Breast epithelium (tissue), 4 donors: ENCODE results near the gene FETUB. TPM values are rescaled to one million over a fixed set of nuclear protein-coding genes. Genes with fewer than 3 reads are reported as not detected.

Experiments
- DNase-seq, 2 donors: peaks; one replicate each; pipeline ENCODE4 v3.0.0-alpha.2; 2019; ENCODE audit warnings: low spot score in 2 of 2
- H3K27ac ChIP-seq, 2 donors: fragments of 200-600 bp; sonication (generic) in 1 of 2; one replicate each; pipeline ENCODE4 v1.5.1; 2016 to 2019; ENCODE audit warnings: mild to moderate bottlenecking in 1 of 2
- H3K27me3 ChIP-seq, 2 donors: fragments of 200-600 bp; sonication (generic) in 1 of 2; one replicate each; pipeline versions ENCODE4 v1.5.1 to v1.6.0; 2017 to 2019; ENCODE audit warnings: control low read depth in 1 of 2, mild to moderate bottlenecking in 1 of 2
- H3K36me3 ChIP-seq: fragments of 200-600 bp; one replicate; pipeline ENCODE4 v1.5.1; 2019
- H3K4me1 ChIP-seq, 2 donors: fragments of 200-600 bp; sonication (generic); one replicate each; pipeline ENCODE4 v1.5.1; 2016 to 2019; ENCODE audit warnings: control low read depth in 1 of 2
- H3K4me3 ChIP-seq, 3 donors: fragments of 200-600 bp; sonication (generic); 1 replicate in 2 of 3; 2 replicates in 1 of 3; pipeline ENCODE4 v1.5.1; 2016 to 2019; ENCODE audit warnings: mild to moderate bottlenecking in 3 of 3, moderate library complexity in 2 of 3
- H3K9me3 ChIP-seq, 2 donors: fragments of 200-600 bp; sonication (generic) in 1 of 2; one replicate each; pipeline ENCODE4 v1.5.1; 2016 to 2019; ENCODE audit warnings: control low read depth in 1 of 2
- CTCF ChIP-seq, 3 donors: fragments of 450-650 bp; IDR thresholded peaks; one replicate each; pipeline ENCODE4 v1.5.1; 2016 to 2017; ENCODE audit warnings: antibody characterized with exemption in 3 of 3, mild to moderate bottlenecking in 3 of 3, moderate library complexity in 3 of 3
- POLR2A ChIP-seq: fragments of 450-650 bp; IDR thresholded peaks from one replicate; pipeline ENCODE4 v1.6.1; 2016; ENCODE audit warnings: antibody characterized with exemption, mild to moderate bottlenecking, moderate library complexity
- POLR2AphosphoS5 ChIP-seq, 3 donors: sonication (generic); formaldehyde crosslinking; IDR thresholded peaks; one replicate each; pipeline ENCODE4 v1.6.1; 2017; ENCODE audit warnings: antibody characterized with exemption in 3 of 3
- intact Hi-C: fragments of 100-400 bp; cut with DNase I; formaldehyde crosslinking; loops from one replicate; pipeline ENCODE4 v1.15.1; 2023; ENCODE audit warnings: low total_unique reads
- total RNA-seq, 3 donors: library from RNA; depleted of rRNA; stranded (reverse); fragments of >200 nt; gene quantifications; one replicate each; pipeline ENCODE4 v1.1.0, GENCODE V29; 2016

Gene FETUB
- total RNA-seq, 3 donors from 2014 or later = not detected

- no peak overlapping the region for H3K4me3 ChIP-seq
- no peaks in the 10 kb centered on the region for H3K9me3 ChIP-seq
- H3K36me3 ChIP-seq = no peaks in the 10 kb centered on the region
- no peaks in the 10 kb centered on the region for H3K27me3 ChIP-seq
- no peak for DNase-seq
- TF ChIP-seq POLR2A (no peak), CTCF (IDR thresholded peaks at IDR 0.05) (no peak), POLR2AphosphoS5 (IDR thresholded peaks at IDR 0.05) (no peak)
- no peaks in the 10 kb centered on the region for H3K4me1 ChIP-seq
- intact Hi-C loops = no loop called here
- no peak overlapping the region for H3K27ac ChIP-seq
Measured at GRCh38 chr3:186664506-186664905, 24.3 kb downstream of the FETUB start.

GRCh38 chr3:186665625-186666188 is 25.5 kb downstream of the FETUB start, which contains the start of gene HRG:
Gene HRG (plus strand): TSS chr3:186666014. CDS start chr3:186666032, 18 bp downstream.
- no peaks in the 10 kb centered on the region for H3K9me3 ChIP-seq
- DNase-seq = no peak
- no peak within 1 kb of the TSS for H3K4me3 ChIP-seq
- H3K4me1 ChIP-seq = no peaks in the 10 kb centered on the region
- no peaks in the 10 kb centered on the region for H3K36me3 ChIP-seq
- no peaks in the 10 kb centered on the region for H3K27me3 ChIP-seq
- intact Hi-C loops = no loop called here
- no peak within 1 kb of the TSS for H3K27ac ChIP-seq
- TF ChIP-seq CTCF (IDR thresholded peaks at IDR 0.05) (no peak), POLR2A (no peak), POLR2AphosphoS5 (IDR thresholded peaks at IDR 0.05) (no peak)

GRCh38 chr3:186668426-186668825 is 28.2 kb downstream of the FETUB start:
- Histone ChIP-seq H3K27me3 (no peaks in the 10 kb centered on the region), H3K36me3 (no peaks in the 10 kb centered on the region), H3K4me3 (no peak overlapping the region), H3K9me3 (no peaks in the 10 kb centered on the region), H3K27ac (no peak overlapping the region), H3K4me1 (no peaks in the 10 kb centered on the region)
- TF ChIP-seq POLR2A (no peak), CTCF (IDR thresholded peaks at IDR 0.05) (no peak), POLR2AphosphoS5 (IDR thresholded peaks at IDR 0.05) (no peak)
- DNase-seq = no peak
- intact Hi-C loops = no loop called here

GRCh38 chr3:186669378-186670084 is 29.3 kb downstream of the FETUB start:
- no peaks in the 10 kb centered on the region for H3K9me3 ChIP-seq
- no peak overlapping the region for H3K4me3 ChIP-seq
- H3K27ac ChIP-seq = no peak overlapping the region
- DNase-seq = no peak
- no peaks in the 10 kb centered on the region for H3K4me1 ChIP-seq
- H3K27me3 ChIP-seq = no peaks in the 10 kb centered on the region
- intact Hi-C loops = no loop called here
- H3K36me3 ChIP-seq = no peaks in the 10 kb centered on the region
- no peak for TF ChIP-seq POLR2A
- TF ChIP-seq POLR2AphosphoS5 (IDR thresholded peaks at IDR 0.05) = no peak
- TF ChIP-seq CTCF (IDR thresholded peaks at IDR 0.05) = no peak

GRCh38 chr3:186670155-186670554 is 30.0 kb downstream of the FETUB start:
- Histone ChIP-seq H3K27me3 (no peaks in the 10 kb centered on the region), H3K9me3 (no peaks in the 10 kb centered on the region), H3K4me3 (no peak overlapping the region), H3K36me3 (no peaks in the 10 kb centered on the region), H3K4me1 (no peaks in the 10 kb centered on the region), H3K27ac (no peak overlapping the region)
- no peak for DNase-seq
- TF ChIP-seq POLR2AphosphoS5 (IDR thresholded peaks at IDR 0.05) (no peak), CTCF (IDR thresholded peaks at IDR 0.05) (no peak), POLR2A (no peak)
- intact Hi-C loops = no loop called here
